ENCODE results near the gene COG7. TPM values are rescaled to one million over a fixed set of nuclear protein-coding genes. Genes with fewer than 3 reads are reported as not detected.

COG7 gene
- total and polyA plus RNA-seq, 2 donors (not counting 1 experiment from before 2014, with no cell fraction given), result 17.5 to 20.9 TPM

DNA sequence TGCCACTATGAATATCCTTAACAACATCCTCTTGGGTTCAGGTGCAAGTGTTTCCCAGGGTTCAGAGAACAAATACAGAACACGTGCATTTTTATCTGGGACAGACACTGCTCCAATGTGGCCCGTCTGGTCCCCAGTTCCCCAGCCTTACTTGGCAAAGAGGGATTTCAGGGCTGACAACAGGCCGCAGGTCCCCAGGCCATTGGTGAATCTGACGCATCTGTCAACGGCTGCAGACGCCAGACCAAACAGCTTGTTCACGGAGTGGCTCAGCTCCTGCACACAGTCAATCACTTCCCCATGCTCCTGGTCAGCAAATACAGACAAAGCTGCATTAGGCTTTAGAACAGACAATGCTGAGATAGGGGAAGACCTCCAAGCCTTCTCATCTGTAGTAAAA is 36.2 kb downstream of the COG7 start:
- TF ChIP-seq, protein P1, sequence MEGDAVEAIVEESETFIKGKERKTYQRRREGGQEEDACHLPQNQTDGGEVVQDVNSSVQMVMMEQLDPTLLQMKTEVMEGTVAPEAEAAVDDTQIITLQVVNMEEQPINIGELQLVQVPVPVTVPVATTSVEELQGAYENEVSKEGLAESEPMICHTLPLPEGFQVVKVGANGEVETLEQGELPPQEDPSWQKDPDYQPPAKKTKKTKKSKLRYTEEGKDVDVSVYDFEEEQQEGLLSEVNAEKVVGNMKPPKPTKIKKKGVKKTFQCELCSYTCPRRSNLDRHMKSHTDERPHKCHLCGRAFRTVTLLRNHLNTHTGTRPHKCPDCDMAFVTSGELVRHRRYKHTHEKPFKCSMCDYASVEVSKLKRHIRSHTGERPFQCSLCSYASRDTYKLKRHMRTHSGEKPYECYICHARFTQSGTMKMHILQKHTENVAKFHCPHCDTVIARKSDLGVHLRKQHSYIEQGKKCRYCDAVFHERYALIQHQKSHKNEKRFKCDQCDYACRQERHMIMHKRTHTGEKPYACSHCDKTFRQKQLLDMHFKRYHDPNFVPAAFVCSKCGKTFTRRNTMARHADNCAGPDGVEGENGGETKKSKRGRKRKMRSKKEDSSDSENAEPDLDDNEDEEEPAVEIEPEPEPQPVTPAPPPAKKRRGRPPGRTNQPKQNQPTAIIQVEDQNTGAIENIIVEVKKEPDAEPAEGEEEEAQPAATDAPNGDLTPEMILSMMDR (conservative IDR thresholded peaks at IDR 0.05 in 1 of 2, IDR thresholded peaks at IDR 0.05 in 1 of 2; ENCODE audit: low read depth in 1 of 2, low read length in 2 of 2), result no peak
- no peak overlapping the region for H3K9ac ChIP-seq (ENCODE audit: insufficient read depth, low read length)
- no peak overlapping the region for H3K4me2 ChIP-seq (ENCODE audit: extremely low read depth, insufficient read depth, low read length)
- H3K9me3 ChIP-seq (ENCODE audit: control insufficient read depth, insufficient read depth, low read depth, low read length), result no peaks in the 10 kb centered on the region
- no peak overlapping the region for H3K27ac ChIP-seq (ENCODE audit: insufficient read depth, low read length)
- peaks cover 9% of the 10 kb centered on the region for H3K36me3 ChIP-seq (ENCODE audit: control insufficient read depth, insufficient read depth, low read length)
- no peak for DNase-seq (ENCODE audit: low read depth in 2 of 2)
- no peak overlapping the region for H2AFZ ChIP-seq (ENCODE audit: low read length)
- no peak overlapping the region for H3K4me3 ChIP-seq (replicated peaks in 1 of 4; ENCODE audit: control extremely low read depth in 1 of 4, insufficient read depth in 1 of 4, low read depth in 3 of 4, low read length in 4 of 4)
- no peaks in the 10 kb centered on the region for H3K4me1 ChIP-seq (ENCODE audit: control insufficient read depth, extremely low read depth, insufficient read depth, low read length)
- H4K20me1 ChIP-seq (ENCODE audit: control insufficient read depth, extremely low read depth, insufficient read depth, low read length), result no peaks in the 10 kb centered on the region
- no peaks in the 10 kb centered on the region for H3K27me3 ChIP-seq (ENCODE audit: control insufficient read depth, insufficient read depth, low read length)
- H3K79me2 ChIP-seq (ENCODE audit: control insufficient read depth, insufficient read depth, low read length), result no peaks in the 10 kb centered on the region

DNA sequence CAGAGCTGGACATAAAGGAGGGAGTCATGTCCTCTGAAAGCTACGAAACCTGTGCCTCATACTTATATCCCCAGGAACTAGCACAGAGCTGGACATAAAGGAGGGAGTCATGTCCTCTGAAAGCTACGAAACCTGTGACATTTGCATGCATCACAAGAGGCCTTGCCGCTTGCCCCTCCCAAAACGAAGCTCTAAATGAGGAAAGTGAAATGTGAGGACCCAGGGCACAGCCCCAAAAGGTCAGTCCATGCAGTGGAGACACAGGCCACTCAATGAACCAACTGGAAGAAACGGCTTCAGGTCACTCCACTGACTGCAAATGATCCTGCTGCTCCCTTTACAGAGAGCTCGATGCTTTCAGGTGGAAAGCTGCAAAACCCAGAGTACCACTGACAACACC is 38.3 kb downstream of the COG7 start:
- Histone ChIP-seq H3K36me3 (ENCODE audit: control insufficient read depth, insufficient read depth, low read length) (peaks cover 10% of the 10 kb centered on the region), H3K79me2 (ENCODE audit: control insufficient read depth, insufficient read depth, low read length) (no peaks in the 10 kb centered on the region), H3K27ac (ENCODE audit: insufficient read depth, low read length) (no peak overlapping the region), H3K9ac (ENCODE audit: insufficient read depth, low read length) (no peak overlapping the region), H3K4me1 (ENCODE audit: control insufficient read depth, extremely low read depth, insufficient read depth, low read length) (peaks cover 2% of the 10 kb centered on the region), H3K27me3 (ENCODE audit: control insufficient read depth, insufficient read depth, low read length) (no peaks in the 10 kb centered on the region), H3K4me2 (ENCODE audit: extremely low read depth, insufficient read depth, low read length) (no peak overlapping the region), H3K9me3 (ENCODE audit: control insufficient read depth, insufficient read depth, low read depth, low read length) (no peaks in the 10 kb centered on the region), H4K20me1 (ENCODE audit: control insufficient read depth, extremely low read depth, insufficient read depth, low read length) (no peaks in the 10 kb centered on the region), H3K4me3 (replicated peaks in 1 of 4; ENCODE audit: control extremely low read depth in 1 of 4, insufficient read depth in 1 of 4, low read depth in 3 of 4, low read length in 4 of 4) (no peak overlapping the region), H2AFZ (ENCODE audit: low read length) (no peak overlapping the region)
- TF ChIP-seq, protein P1 (conservative IDR thresholded peaks at IDR 0.05 in 1 of 2, IDR thresholded peaks at IDR 0.05 in 1 of 2; ENCODE audit: low read depth in 1 of 2, low read length in 2 of 2), result no peak
- no peak for TF ChIP-seq EZH2 (IDR thresholded peaks at IDR 0.05; ENCODE audit: low read length, missing control alignments)
- no peak for DNase-seq (ENCODE audit: low read depth in 2 of 2)

DNA sequence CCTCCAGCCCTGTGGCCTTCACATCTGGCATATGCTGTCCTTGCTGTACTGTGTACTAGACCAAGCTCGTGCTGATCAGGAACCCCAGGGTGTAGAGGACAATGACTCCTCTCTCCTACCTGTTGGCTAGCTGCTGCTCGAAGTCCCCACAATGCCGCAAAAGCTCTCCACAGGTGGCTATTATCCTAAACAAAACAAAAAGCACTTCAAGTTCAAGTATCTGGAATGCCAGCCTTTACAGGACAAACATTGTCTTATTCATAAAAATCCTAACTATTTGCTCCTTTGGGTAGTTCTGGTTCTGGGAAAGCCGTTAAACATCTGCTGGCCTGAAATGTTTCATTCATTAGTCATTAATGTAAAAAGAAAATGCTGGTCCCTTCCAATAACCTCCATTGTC is 42.8 kb downstream of the COG7 start:
- H3K9me3 ChIP-seq (ENCODE audit: control insufficient read depth, insufficient read depth, low read depth, low read length), result no peaks in the 10 kb centered on the region
- no peak overlapping the region for H3K4me2 ChIP-seq (ENCODE audit: extremely low read depth, insufficient read depth, low read length)
- H3K27me3 ChIP-seq (ENCODE audit: control insufficient read depth, insufficient read depth, low read length), result no peaks in the 10 kb centered on the region
- no peak for TF ChIP-seq EZH2 (IDR thresholded peaks at IDR 0.05; ENCODE audit: low read length, missing control alignments)
- TF ChIP-seq, protein P1 (conservative IDR thresholded peaks at IDR 0.05 in 1 of 2, IDR thresholded peaks at IDR 0.05 in 1 of 2; ENCODE audit: low read depth in 1 of 2, low read length in 2 of 2), result no peak
- H3K36me3 ChIP-seq (ENCODE audit: control insufficient read depth, insufficient read depth, low read length), result peaks cover 11% of the 10 kb centered on the region
- H3K79me2 ChIP-seq (ENCODE audit: control insufficient read depth, insufficient read depth, low read length), result no peaks in the 10 kb centered on the region
- H2AFZ ChIP-seq (ENCODE audit: low read length), result no peak overlapping the region
- peak in 1 of 2 donors; percentile 57 for DNase-seq (ENCODE audit: low read depth in 2 of 2)
- no peak overlapping the region for H3K27ac ChIP-seq (ENCODE audit: insufficient read depth, low read length)
- H3K4me3 ChIP-seq (replicated peaks in 1 of 4; ENCODE audit: control extremely low read depth in 1 of 4, insufficient read depth in 1 of 4, low read depth in 3 of 4, low read length in 4 of 4), result no peak overlapping the region
- no peak overlapping the region for H3K9ac ChIP-seq (ENCODE audit: insufficient read depth, low read length)
- no peaks in the 10 kb centered on the region for H4K20me1 ChIP-seq (ENCODE audit: control insufficient read depth, extremely low read depth, insufficient read depth, low read length)
- peaks cover 4% of the 10 kb centered on the region for H3K4me1 ChIP-seq (ENCODE audit: control insufficient read depth, extremely low read depth, insufficient read depth, low read length)
